Natural killer cell (primary cell): ENCODE measurements around the gene VIPR2. TPM values are rescaled to one million over a fixed set of nuclear protein-coding genes. Genes with fewer than 3 reads are reported as not detected.

ENCODE experiments used
- ATAC-seq, 3 donors: fragments of 150-1000 bp in 2 of 3; fragments of 200-7000 bp in 1 of 3; cut with Tn5 transposase; 1 replicate in 1 of 3; 2 replicates in 2 of 3; pipeline ENCODE4 v1.10.0; 2021; ENCODE audit warnings: mild to moderate bottlenecking in 2 of 3, moderate library complexity in 2 of 3
- DNase-seq, 2 donors: peaks; one replicate each; pipeline versions ENCODE4 v3.0.0 to v3.0.0-alpha.2; 2013 to 2021; ENCODE audit warnings: mixed read lengths in 1 of 2
- H3K27ac ChIP-seq: one replicate; pipeline ENCODE4 v1.5.1; 2013; ENCODE audit warnings: mild to moderate bottlenecking, low read length
- H3K27me3 ChIP-seq: one replicate; pipeline ENCODE4 v1.6.1; 2013; ENCODE audit warnings: low read length; ENCODE audit not compliant: control insufficient read depth, insufficient read depth
- H3K36me3 ChIP-seq: one replicate; pipeline ENCODE4 v1.6.1; 2013; ENCODE audit warnings: low read length; ENCODE audit not compliant: control insufficient read depth, insufficient read depth
- H3K4me1 ChIP-seq: one replicate; pipeline ENCODE4 v1.6.1; 2013; ENCODE audit warnings: low read length; ENCODE audit not compliant: control insufficient read depth, insufficient read depth
- H3K4me3 ChIP-seq: one replicate; pipeline ENCODE4 v1.5.1; 2013; ENCODE audit warnings: low read length
- H3K9me3 ChIP-seq: one replicate; pipeline ENCODE4 v1.6.1; 2013; ENCODE audit warnings: low read length; ENCODE audit not compliant: control insufficient read depth, insufficient read depth
- H3K27ac Mint-ChIP-seq, 2 donors: one replicate each; pipeline ENCODE4 v1.8.0; 2022; ENCODE audit warnings: mild to moderate bottlenecking in 2 of 2, mixed read lengths in 2 of 2, moderate library complexity in 1 of 2
- H3K27me3 Mint-ChIP-seq, 2 donors: one replicate each; pipeline ENCODE4 v1.8.0; 2022; ENCODE audit warnings: low read depth in 2 of 2, mixed read lengths in 2 of 2
- H3K36me3 Mint-ChIP-seq: one replicate; pipeline ENCODE4 v1.8.0; 2022; ENCODE audit warnings: mixed read lengths
- H3K4me1 Mint-ChIP-seq, 2 donors: one replicate each; pipeline ENCODE4 v1.8.0; 2022; ENCODE audit warnings: mixed read lengths in 2 of 2
- H3K4me3 Mint-ChIP-seq: one replicate; pipeline ENCODE4 v1.8.0; 2022; ENCODE audit warnings: mild to moderate bottlenecking, moderate library complexity, mixed read lengths
- H3K9me3 Mint-ChIP-seq, 2 donors: one replicate each; pipeline ENCODE4 v1.8.0; 2022; ENCODE audit warnings: mixed read lengths in 2 of 2
- CTCF ChIP-seq: fragments of 200-600 bp; IDR thresholded peaks from one replicate; pipeline ENCODE4 v1.8.0; 2022; ENCODE audit warnings: antibody characterized with exemption
- WGBS: methylation state at CpG from one replicate; pipeline ENCODE4 v1.1.7; 2013; ENCODE audit warnings: missing lambda C conversion rate; ENCODE audit not compliant: insufficient coverage; 5-methylcytosine and 5-hydroxymethylcytosine counted together
- intact Hi-C: fragments of 100-400 bp; cut with micrococcal nuclease; formaldehyde crosslinking; loops from one replicate; pipeline ENCODE4 v1.14.2; 2022
- total RNA-seq, 4 donors: library from RNA; stranded (reverse); fragments of 120-200 nt in 1 of 4; gene quantifications; one replicate each; pipeline versions ENCODE4 v1.2.3 to v1.2.4, GENCODE V29; 2013 to 2022

The VIPR2 gene
- total RNA-seq, 3 donors from 2014 or later (not counting 1 experiment from before 2014, with no cell fraction given), result 2.2 to 4.9 (median 4.7) TPM

DNA sequence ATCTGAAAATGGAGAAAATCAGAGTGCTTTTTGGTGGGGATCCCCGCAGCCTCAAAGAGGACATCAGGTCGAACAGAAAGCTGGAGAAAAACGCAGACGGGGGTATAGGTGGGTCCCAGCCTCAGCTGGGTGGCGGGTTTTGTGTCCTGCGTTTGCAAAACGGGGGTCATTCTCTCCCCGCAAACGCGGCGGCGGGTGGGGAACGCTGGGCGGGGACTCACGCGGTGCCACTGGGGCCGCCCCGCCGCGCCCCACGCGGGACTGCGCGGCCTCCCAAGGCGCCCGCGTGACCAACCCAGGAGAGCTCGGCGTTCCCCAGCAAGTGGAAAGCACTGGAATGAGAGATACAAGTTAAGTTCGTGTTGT lies 806 bp upstream of the VIPR2 start:
- H3K27me3 ChIP-seq, result peaks cover 2% of the 10 kb centered on the region
- 12% methylated on average over 27 of the region's 30 CpGs for WGBS
- no peaks in the 10 kb centered on the region for H3K9me3 Mint-ChIP-seq
- peak; percentile 19 to 41 (median 31) for ATAC-seq
- H3K4me3 ChIP-seq, result peak overlapping the region; percentile 45
- intact Hi-C loops, result loop anchor here (5.0 kb wide), 1 partner anchor 52 kb away; no protein-coding TSS in a partner anchor
- H3K4me1 Mint-ChIP-seq, result peaks cover 0 to 12% of the 10 kb centered on the region in 2 donors
- no peaks in the 10 kb centered on the region for H3K9me3 ChIP-seq
- H3K4me3 Mint-ChIP-seq, result peak overlapping the region; percentile 84
- peak overlapping the region in 1 of 2 donors; percentile 63 for H3K27ac Mint-ChIP-seq
- peaks cover 12% of the 10 kb centered on the region for H3K4me1 ChIP-seq
- peak in 1 of 2 donors; percentile 18 for DNase-seq
- peaks cover 3 to 6% of the 10 kb centered on the region in 2 donors for H3K27me3 Mint-ChIP-seq
- no peak overlapping the region for H3K27ac ChIP-seq
- H3K36me3 ChIP-seq, result no peaks in the 10 kb centered on the region
- no peak for TF ChIP-seq CTCF
- H3K36me3 Mint-ChIP-seq, result no peaks in the 10 kb centered on the region

- no peaks in the 10 kb centered on the region for H3K9me3 ChIP-seq
- H3K4me1 ChIP-seq, result peaks cover 12% of the 10 kb centered on the region
- no peak overlapping the region for H3K27ac ChIP-seq
- no peak for TF ChIP-seq CTCF
- peaks cover 2% of the 10 kb centered on the region for H3K27me3 ChIP-seq
- H3K27me3 Mint-ChIP-seq, result peaks cover 3 to 11% of the 10 kb centered on the region in 2 donors
- DNase-seq (peak; percentile 26 to 29), ATAC-seq (peak in 2 of 3 donors; percentile 25 to 33)
- H3K4me3 ChIP-seq, result peak overlapping the region; percentile 38
- no peaks in the 10 kb centered on the region for H3K36me3 Mint-ChIP-seq
- H3K27ac Mint-ChIP-seq, result no peak overlapping the region
- 3% methylated on average over 97 of the region's 97 CpGs for WGBS
- H3K9me3 Mint-ChIP-seq, result no peaks in the 10 kb centered on the region
- H3K4me3 Mint-ChIP-seq, result peak overlapping the region; percentile 78
- H3K4me1 Mint-ChIP-seq, result peaks cover 0 to 12% of the 10 kb centered on the region in 2 donors
- H3K36me3 ChIP-seq, result no peaks in the 10 kb centered on the region
- intact Hi-C loops, result no loop called here
These were observed 598 bp downstream of the VIPR2 start for GRCh38 chr7:159143780-159144757.

DNA sequence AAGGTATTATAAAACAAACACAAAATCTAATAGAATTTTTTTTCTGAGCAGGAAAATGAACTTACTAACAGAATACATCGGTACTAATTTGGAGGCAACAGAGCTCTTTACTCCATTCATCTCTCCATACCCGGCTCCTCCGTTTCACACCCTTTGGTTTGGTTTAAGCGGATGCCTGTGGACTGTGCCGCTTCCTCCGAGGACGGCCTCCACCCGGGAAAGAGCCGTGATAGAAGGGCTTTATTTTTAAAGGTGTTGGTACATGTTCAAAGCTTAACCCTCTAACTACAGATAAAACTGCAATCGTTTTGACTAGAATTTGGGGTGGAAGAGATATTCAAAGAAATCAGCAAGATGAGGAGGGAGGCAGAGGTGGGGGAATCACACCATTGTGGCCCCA lies 1.9 kb downstream of the VIPR2 start:
- Mint-ChIP-seq H3K4me3 (peak overlapping the region; percentile 28), H3K4me1 (peaks cover 7 to 21% of the 10 kb centered on the region in 2 donors), H3K27me3 (peaks cover 3 to 11% of the 10 kb centered on the region in 2 donors), H3K9me3 (no peaks in the 10 kb centered on the region), H3K27ac (no peak overlapping the region), H3K36me3 (no peaks in the 10 kb centered on the region)
- WGBS, result 63% methylated on average over 1 of the region's 10 CpGs
- H3K36me3 ChIP-seq, result no peaks in the 10 kb centered on the region
- intact Hi-C loops, result no loop called here
- TF ChIP-seq CTCF, result no peak
- peaks cover 12% of the 10 kb centered on the region for H3K4me1 ChIP-seq
- no peak overlapping the region for H3K27ac ChIP-seq
- ATAC-seq (no peak), DNase-seq (no peak)
- H3K27me3 ChIP-seq, result peaks cover 2% of the 10 kb centered on the region
- H3K9me3 ChIP-seq, result no peaks in the 10 kb centered on the region
- H3K4me3 ChIP-seq, result no peak overlapping the region
